GM21717 (cell line): ENCODE data around the gene OR2L8.

ENCODE experiments used
- ATAC-seq: cut with Tn5 transposase; IDR thresholded peaks from one replicate; pipeline ENCODE4 v1.9.1; 2021; ENCODE audit warnings: mild to moderate bottlenecking, moderate library complexity; ENCODE audit not compliant: unreplicated experiment

Gene OR2L8, protein sequence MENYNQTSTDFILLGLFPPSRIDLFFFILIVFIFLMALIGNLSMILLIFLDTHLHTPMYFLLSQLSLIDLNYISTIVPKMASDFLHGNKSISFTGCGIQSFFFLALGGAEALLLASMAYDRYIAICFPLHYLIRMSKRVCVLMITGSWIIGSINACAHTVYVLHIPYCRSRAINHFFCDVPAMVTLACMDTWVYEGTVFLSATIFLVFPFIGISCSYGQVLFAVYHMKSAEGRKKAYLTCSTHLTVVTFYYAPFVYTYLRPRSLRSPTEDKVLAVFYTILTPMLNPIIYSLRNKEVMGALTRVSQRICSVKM

DNA sequence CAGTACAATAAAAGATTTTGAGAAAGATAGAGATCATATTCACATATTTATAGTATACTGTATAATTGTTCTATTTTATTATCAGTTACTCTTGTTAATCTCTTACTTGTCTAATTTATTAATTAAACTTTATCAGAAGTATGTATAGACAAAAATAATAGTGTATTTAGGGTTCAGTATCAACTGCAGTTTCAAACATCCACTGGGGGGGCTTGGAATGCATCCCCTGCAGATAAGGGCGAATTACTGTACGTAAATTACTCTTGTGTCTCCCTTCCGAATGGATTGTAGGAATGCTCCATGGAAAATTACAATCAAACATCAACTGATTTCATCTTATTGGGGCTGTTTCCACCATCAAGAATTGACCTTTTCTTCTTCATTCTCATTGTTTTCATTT is at the start of gene OR2L8:
TSS of gene OR2L8 (plus strand) at position 301 of the 400 bp plus-strand sequence. CDS start at position 301, 0 bp downstream.
- ATAC-seq: no peak

DNA sequence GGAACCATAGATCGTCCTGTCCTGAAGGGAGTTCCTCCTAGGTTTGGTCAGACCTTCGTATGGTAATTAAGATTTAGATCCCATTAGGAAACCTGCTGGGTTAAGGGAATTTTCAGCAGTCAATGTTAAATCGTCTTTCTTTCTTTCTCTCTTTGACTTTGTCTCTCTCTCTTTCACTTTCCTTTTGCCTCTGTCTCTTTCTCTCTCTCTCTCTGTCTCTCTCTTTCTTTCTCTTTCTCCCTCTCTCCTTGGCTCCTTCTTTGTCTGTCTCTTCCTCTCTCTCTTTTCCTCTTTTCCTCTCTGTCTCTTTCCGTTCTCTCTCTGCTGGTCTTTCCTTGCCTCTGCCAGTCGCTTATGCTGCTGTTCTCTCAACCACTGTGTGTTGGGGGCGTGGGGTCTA is 44.5 kb upstream of the OR2L8 start:
- no peak for ATAC-seq

DNA sequence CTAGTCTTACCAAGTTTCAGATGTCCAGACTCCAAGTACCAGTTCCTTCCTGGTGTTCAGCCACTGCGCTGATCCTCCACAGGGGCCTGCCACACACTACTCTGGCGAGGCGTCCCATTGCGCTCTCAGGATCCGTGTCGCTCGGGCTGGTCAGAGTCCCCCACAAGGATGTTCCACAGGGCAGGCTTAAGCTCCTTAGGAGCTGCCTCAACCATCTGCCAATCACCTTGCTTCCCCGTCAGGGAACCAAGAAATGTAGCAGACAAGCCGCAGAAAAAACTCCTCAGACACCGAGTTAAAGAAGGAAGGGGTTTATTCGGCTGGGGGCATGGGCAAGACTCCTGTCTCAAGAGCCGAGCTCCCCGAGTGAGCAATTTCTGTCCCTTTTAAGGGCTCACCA is 43.5 kb upstream of the OR2L8 start:
- no peak for ATAC-seq

DNA sequence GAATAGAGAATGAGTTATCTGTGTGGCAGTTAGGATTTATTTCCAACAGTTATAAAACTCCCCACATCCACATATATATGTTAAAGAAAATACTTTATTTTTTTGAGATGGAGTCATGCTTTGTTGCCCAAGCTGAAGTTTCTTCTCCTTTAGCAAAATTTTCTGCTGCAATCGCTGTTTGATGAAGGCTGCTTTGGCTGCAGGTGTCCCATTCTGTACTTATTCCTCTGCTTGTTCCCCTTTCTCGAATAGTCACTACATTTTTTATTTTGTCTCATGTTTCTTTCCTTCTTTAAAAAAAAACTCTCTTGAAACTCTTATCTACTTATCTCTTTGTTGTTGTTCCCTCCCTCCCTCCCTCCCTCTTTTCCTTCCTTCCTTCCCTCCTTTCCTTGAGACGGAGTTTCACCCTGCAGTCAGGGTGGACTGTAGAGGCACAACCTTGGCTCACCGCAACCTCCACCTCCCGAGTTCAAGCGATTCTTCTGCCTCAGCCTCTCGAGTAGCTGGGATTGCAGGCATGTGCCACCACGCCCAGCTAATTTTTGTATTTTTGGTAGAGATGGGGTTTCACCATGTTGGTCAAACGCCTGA is 42.7 kb upstream of the OR2L8 start:
- no peak for ATAC-seq

DNA sequence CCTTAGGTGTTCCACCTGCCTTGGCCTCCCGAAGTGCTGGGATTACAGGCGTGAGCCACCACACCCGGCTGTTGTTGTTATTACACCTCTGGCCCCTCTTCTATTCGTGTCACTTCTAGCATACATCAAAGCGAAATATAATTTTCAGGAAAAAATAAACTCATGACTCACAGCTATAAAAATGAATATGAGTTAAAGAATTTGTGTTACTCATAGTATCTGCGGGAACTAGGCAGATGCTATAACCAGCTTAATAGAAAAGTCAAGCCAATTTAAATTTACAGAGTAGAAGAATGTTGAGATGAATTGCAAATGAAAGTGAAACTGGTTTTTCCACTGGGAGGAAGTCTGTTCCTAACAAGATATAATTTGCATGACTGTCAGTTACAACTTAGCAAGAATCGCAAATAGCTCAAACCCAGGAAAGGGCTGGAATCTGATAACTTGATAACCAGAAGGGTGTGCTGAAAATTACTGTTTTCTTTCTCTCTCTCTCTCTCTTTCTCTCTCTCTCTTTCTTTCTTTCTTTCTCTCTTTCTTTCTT is 42.1 kb upstream of the OR2L8 start:
- ATAC-seq: peak; percentile 64

DNA sequence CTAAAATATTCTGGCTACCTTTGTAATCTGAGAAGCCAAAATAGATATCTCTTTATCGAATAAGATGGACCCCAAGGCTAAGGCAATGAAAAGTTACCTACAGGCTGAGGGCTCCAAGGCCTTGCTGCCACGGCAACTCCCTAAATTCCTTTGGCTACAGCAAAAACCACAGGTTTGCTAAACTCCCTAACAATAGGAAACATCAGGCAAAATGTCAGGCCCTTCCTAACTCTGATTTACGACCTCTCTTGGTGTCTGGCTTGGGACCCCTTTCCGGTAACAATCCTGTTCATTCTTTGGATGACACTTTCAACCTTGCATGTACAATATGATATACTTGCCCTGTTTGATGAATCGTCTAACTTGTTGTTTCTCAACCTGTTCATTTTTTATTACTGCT is 39.9 kb upstream of the OR2L8 start:
- no peak for ATAC-seq

DNA sequence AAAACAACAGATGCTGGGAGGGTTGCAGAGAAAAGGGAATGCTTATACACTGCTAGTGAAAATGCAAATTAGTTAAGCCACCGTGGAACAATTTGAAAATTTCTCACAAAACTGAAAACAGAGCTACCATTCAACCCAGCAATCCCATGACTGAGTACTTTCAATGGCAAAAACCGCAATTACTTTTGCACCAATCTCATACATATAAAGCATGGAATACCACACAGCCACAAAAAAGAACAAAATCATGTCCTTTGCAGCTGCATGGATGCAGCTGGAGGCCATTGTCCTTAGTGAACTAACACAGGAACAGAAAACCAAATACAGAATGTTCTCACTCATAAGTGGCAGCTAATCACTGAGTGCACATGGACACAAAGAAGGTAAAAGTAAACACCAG is 34.9 kb upstream of the OR2L8 start:
- no peak for ATAC-seq

DNA sequence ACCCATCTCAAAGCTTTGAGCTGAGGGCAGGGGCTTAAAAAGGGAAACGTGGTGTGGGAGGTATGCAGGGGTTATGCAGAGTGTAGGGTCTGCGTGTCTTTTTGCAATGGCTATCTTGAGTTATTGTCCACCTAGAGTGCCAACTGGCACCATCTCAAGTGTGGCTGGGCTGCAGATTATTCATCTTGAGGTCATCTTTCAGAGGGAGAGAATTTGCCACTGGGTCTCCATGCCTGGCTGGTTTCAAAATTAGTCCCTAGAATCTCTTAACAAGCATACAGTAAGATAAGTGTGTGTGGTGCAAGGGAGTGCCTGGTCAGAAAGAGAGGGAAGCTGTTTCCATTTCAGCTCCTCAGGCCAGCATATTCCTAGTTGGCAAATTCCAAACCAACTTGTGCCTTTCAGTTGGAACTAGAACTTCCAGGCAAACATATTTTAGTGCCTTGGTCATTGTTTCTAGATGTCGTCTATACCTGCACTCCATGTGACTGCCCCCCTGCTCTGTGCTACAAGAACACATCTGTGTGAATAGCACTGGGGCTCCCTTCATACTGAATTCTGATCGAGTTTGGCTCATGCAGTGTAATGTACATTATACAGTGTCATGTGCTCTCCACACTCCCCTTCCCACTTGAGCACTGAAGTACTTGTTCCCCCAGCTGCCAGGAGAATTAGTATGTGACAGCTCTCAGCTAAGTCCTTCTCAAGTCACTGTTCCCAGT is 33.6 kb upstream of the OR2L8 start:
- no peak for ATAC-seq

DNA sequence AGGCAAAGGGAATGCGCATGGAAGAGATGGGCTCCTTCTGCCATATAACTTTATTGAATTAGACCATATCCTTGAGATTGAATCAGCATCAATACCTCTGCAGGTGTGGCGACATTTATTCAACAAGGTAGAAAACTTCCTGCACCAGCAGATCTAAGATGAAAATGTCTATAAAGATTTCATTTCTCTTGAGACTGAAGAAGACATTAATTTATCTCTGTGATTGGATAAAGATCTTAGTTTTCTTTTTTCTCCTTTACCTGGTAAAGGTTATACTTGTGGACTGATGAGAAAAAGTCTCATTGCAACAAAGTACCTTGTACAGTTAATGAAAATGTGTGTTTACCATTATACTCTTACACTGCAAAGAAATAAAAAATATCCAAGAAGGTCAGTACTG is 28.7 kb upstream of the OR2L8 start, which contains the start of gene OR2T8:
TSS of gene OR2T8 (plus strand) at position 301 of the 400 bp plus-strand sequence. CDS start 766 bp downstream, outside the sequence.
- ATAC-seq: no peak

DNA sequence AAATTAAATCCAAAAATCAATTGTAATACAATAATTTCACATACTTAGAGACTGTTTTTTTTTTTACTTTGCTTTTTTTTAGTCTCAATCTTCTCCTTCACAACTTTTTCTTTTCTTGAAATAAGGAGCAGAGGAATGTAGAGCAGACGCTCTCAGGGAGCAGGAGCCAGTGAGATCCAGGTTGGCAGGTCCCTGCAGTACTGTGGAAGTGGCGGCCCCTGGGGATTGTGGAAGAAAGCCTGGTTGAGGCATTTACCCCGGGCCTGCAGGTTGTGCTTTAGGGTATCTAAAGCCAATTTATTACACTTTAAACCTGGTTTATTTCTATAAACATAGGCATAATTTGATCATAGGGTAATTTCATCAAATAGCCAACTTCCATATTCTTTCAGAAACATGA is 24.7 kb upstream of the OR2L8 start:
- no peak for ATAC-seq

DNA sequence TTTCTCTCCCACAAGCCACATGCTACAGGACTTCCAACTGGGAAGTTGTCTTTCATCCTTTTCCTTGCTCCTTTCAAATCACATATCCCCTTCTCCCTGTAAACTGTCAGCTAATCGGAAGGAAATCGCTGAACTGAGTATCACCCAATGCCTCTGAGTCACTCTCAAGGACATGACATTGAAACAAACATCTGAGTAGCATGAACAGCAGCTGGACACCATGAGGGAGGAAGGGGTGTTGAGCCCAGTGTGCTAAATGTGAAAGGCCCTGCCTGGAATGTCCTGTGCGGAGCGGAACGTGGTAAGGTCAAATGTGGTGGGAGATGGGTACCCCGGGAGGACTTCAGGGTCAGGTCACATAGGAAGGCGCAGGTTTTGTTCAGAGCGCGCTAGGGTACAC is 23.8 kb upstream of the OR2L8 start, which contains the start of gene OR2AJ1:
TSS of gene OR2AJ1 (plus strand) at position 22 of the 400 bp plus-strand sequence. CDS start 8,880 bp downstream, outside the sequence.
- ATAC-seq: no peak

DNA sequence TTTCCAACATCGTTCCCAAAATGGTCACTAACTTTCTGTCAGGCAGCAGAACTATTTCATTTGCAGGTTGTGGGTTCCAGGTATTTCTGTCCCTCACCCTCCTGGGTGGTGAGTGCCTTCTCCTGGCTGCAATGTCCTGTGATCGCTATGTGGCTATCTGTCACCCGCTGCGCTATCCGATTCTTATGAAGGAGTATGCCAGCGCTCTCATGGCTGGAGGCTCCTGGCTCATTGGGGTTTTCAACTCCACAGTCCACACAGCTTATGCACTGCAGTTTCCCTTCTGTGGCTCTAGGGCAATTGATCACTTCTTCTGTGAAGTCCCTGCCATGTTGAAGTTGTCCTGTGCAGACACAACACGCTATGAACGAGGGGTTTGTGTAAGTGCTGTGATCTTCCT is 14.7 kb upstream of the OR2L8 start:
- ATAC-seq: no peak

DNA sequence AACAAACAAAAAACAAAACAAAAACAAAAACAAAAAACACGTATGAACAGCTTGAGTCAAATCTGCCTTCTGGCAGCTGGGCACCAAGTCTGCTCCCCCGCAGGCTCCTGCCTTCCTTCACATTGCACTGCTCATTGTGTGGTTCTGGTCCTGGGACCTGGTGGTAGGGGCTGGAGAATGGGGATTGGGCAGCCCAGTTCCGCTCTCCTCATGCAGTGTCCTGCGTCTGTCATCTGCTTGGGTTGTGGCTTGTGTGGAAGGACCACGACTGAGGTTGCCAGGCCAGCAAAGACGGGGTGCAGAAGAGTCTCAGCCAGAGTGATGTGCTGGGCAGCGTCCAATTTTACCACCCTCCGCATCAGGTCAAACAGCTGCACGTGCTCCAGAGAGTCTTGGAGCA is 12.9 kb upstream of the OR2L8 start:
- ATAC-seq: no peak

DNA sequence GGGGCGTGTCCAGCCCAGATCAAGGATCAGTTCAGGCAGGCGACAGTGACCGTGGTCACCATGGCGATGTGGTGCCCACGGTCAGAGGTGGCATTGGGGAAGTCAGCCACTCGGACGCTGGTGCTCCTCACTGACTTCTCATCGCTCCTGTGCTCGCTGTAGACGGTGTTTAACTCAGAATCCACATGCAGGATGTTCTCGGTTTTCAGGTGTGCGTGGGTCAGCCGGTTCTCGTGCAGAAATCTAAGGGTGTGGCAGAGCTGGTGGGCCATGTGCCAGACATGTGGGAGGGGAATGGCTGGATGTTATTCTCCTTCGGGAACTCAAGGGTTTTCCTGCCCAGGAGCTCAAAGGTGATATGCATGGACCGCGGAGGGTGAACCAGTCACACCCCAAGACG is 12.2 kb upstream of the OR2L8 start:
- ATAC-seq: no peak

DNA sequence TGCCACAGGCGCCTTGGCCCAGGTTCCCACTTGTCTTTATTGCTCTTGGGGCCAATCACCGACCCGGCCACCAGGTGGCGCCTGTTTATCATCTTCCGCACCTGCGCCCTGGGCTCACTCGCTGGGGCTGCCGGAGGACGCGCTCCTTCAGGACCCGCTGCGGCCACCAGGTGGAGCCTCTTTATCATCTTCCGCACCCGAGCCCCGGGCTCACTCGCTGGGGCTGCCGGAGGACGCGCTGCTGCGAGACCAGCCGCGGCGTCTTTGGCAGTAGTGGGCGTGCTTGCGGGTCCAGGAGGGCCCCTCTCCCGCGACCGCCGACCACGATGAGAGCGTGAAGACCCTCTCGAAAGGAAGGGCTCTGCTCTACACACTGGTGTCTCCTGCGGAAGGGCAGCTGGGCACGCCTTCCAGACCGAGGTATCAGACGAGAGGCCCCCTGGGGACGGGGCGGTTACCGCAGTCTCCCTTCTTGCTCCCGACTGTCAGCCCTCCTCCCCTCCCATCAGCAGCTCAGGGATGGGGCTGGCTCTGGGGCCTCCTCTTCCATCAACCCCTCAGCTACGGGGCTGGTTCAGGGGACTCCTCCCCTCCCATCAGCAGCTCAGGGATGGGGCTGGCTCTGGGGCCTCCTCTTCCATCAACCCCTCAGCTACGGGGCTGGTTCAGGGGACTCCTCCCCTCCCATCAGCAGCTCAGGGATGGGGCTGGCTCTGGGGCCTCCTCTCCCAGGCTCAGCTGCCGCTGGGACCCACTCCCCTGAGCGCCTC is 11.5 kb upstream of the OR2L8 start:
- peak; percentile 100 for ATAC-seq

DNA sequence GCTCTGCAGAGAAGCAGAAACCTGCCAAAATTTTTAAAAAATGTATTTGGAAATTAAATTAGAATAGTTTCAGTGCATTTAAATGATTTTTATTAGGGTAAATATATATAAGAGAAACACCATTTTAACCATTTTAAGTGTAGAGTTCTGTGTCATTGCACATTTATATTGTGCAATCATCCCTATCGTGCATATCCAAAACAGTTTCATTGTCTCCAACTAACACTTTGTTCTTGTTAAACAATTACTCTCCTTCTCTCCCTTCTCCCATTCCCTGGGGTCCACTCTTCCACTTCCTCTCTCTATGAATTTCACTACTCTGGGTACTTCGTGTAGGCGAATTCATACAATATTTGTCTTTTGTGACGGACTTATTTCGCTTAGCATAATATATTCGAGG is 6.0 kb upstream of the OR2L8 start:
- ATAC-seq: no peak

DNA sequence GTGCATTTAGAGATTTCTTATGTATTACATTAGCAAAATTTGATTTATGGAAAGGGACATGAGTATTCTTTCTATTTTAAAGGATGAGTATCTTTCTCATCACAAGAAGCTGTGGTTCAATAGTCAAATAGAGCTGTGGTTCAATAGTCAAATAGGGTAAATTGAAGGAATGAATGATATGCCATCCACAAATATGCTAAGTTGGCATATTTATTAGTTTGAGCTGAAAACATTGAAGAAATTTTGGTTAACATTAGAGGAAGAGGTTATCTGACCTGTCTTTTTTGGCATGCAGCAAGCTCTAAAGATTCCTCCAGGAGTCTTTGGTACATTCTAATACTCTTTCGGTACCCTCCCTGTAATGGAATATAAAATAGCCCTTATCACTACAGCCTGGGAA is 4.8 kb downstream of the OR2L8 start:
- no peak for ATAC-seq

DNA sequence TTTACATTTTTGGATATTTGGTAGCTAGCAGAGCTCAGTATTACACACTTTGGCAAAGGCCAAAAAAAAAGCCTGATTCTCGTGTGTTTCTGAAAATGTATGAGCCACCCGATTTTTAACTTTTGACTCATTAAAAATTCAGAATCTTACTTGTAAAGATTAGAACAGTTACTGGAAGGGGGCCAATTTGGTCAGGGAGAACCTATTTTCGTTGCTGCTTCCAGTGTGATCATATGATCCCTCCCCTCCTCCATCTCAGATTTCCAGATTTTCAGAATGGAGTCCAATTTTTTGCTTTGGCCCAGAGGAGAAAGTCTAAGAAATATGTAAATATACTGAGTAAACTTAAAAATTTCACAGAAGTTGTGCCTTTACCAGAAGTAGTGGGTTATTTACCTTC is 13.1 kb downstream of the OR2L8 start:
- no peak for ATAC-seq

DNA sequence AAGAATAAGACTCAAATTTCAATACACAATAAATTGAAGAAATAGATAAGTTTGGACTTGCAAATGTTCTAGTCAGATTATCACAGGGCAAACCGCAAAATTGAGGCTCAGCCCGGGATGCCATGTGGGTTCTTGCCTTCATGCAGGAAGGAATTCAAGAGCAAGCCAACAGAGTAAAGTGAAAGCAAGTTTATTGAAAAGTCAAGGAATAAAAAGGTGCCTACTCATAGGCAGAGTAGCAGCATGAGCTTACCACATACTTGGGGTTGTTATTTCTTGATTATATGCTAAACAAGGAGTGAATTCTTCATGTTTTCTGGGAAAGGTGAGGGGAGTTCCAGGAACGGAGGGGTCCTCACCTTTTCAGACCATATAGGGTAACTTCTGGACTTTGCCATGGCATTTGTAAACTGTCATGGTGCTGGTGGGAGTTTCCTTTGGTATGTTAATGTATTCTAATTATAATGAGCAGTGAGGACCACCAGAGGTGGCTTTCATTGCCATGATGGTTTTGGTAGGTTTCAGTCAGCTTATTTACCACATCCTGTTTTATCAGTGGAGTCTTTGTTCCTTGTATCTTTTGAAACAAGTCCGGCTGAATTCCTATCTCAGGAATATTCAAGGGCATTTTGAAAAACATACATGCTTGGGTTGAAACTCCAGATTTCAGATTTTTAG is 14.4 kb downstream of the OR2L8 start:
- no peak for ATAC-seq

DNA sequence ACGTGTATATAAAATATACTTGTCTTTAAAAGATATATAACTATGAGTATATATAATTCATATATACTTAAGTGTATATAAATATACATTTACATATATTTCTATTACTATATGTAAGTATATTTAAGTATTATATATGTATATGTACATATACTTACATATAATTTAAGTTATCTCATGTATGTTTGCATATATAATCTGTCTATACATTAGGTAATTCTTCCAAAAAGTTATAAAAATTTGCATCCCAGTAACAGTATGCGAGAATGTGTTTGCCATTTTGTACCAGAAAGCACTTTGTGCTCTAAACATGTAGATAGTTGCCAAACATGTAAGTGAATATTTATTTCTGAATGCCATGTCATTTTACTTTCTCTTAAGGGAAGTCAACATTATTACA is 16.3 kb downstream of the OR2L8 start, which contains the start of gene OR2AK2:
TSS of gene OR2AK2 (plus strand) at position 301 of the 400 bp plus-strand sequence. CDS start 144 bp downstream, outside the sequence.
- ATAC-seq: no peak
